Measurements from ENCODE around the gene RPTOR.

RPTOR gene

DNA sequence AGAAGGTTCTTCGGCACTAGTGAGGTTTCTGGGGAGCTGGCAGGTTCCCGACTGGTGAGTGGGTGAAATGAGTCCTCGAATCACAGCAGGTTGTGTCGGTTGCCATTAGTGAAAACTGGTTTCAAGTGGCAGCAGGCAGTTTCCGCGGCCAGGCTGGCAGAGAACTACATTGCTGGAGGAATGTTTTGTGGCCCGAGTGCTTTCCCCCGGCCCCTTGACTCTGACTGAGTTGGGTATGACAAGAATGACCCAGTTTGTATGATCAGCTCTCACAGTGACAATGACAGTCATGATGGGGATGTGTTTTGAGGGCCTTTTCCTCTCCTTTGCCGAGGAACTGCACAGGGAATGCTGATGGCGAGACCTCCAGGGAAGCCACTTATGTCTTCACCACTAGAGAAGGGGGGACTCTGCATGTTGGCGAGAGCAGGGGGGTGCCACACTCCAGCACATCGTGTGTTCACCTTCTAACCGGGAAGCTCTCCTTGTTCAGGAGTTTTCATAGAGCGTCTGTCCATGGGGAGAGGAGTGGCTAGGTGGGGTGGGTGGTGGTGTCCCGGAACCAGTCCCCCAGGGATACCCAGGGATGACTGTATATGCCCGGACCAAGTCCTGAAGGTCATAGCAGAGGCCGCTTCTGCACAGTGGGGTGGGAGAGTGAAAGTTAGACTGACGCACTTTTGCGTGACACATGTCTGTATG, 241.0 kb downstream of the RPTOR start:
- H3K4me1 ChIP-seq (ENCODE audit: control insufficient read depth, insufficient read depth, low read length, poor library complexity, severe bottlenecking) = peaks cover 68% of the 10 kb centered on the region
- H3K36me3 ChIP-seq (ENCODE audit: control insufficient read depth, insufficient read depth, low read length) = no peaks in the 10 kb centered on the region
- H3K9me3 ChIP-seq (ENCODE audit: control insufficient read depth, low read length) = no peaks in the 10 kb centered on the region
- H3K27ac ChIP-seq (ENCODE audit: insufficient read depth, low read length, poor library complexity, severe bottlenecking) = peak overlapping the region; percentile 16
- no peak overlapping the region for H3K4me3 ChIP-seq (ENCODE audit: insufficient read depth, low read depth, low read length, poor library complexity, severe bottlenecking)
- no peak for DNase-seq
- no peaks in the 10 kb centered on the region for H3K27me3 ChIP-seq (replicated peaks; ENCODE audit: control insufficient read depth, insufficient read depth, low read length, poor library complexity, severe bottlenecking)

DNA sequence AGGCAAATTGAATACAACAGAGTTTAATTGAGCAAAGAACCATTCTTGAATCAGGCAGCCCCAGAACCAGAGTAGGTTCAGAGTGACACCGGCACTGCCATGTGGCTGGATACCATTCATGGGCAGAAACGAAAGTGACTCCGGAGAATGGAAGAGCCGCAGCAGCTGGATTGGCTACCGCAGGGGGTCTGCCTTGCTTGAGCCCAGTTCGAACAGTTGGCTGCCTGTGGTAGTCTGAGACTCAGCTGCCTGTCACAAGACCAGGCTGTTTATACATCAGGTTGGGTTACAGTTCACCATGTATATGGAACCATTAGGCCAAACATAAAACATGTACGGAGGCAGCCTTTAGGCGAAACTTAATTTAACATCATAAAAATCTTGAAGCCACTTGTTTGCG, 241.8 kb downstream of the RPTOR start:
- Histone ChIP-seq H3K4me3 (ENCODE audit: insufficient read depth, low read depth, low read length, poor library complexity, severe bottlenecking) (no peak overlapping the region), H3K4me1 (ENCODE audit: control insufficient read depth, insufficient read depth, low read length, poor library complexity, severe bottlenecking) (peaks cover 68% of the 10 kb centered on the region), H3K27ac (ENCODE audit: insufficient read depth, low read length, poor library complexity, severe bottlenecking) (no peak overlapping the region), H3K27me3 (replicated peaks; ENCODE audit: control insufficient read depth, insufficient read depth, low read length, poor library complexity, severe bottlenecking) (no peaks in the 10 kb centered on the region), H3K36me3 (ENCODE audit: control insufficient read depth, insufficient read depth, low read length) (no peaks in the 10 kb centered on the region), H3K9me3 (ENCODE audit: control insufficient read depth, low read length) (no peaks in the 10 kb centered on the region)
- no peak for DNase-seq

DNA sequence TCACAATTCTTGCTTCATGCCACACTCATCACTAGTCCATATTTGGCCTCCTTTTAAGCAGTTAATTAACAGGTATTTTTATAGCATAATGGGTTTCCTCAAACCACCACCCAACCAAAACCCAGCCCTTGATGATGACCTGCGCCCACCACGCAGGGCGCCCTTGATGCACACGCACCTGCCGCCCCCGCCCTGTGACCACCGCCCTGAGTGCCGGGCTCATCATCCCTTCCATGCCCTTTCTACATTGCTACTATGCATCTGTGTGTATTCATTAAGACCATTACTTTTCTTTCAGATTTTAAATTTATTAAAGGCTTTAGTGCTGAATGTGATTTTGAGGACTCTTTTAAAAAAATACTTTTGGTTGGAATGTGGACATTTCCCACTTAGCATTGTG, 242.2 kb downstream of the RPTOR start:
- no peak for DNase-seq
- no peak overlapping the region for H3K27ac ChIP-seq (ENCODE audit: insufficient read depth, low read length, poor library complexity, severe bottlenecking)
- no peak overlapping the region for H3K4me3 ChIP-seq (ENCODE audit: insufficient read depth, low read depth, low read length, poor library complexity, severe bottlenecking)
- no peaks in the 10 kb centered on the region for H3K36me3 ChIP-seq (ENCODE audit: control insufficient read depth, insufficient read depth, low read length)
- H3K9me3 ChIP-seq (ENCODE audit: control insufficient read depth, low read length) = no peaks in the 10 kb centered on the region
- H3K27me3 ChIP-seq (replicated peaks; ENCODE audit: control insufficient read depth, insufficient read depth, low read length, poor library complexity, severe bottlenecking) = no peaks in the 10 kb centered on the region
- H3K4me1 ChIP-seq (ENCODE audit: control insufficient read depth, insufficient read depth, low read length, poor library complexity, severe bottlenecking) = peaks cover 67% of the 10 kb centered on the region

DNA sequence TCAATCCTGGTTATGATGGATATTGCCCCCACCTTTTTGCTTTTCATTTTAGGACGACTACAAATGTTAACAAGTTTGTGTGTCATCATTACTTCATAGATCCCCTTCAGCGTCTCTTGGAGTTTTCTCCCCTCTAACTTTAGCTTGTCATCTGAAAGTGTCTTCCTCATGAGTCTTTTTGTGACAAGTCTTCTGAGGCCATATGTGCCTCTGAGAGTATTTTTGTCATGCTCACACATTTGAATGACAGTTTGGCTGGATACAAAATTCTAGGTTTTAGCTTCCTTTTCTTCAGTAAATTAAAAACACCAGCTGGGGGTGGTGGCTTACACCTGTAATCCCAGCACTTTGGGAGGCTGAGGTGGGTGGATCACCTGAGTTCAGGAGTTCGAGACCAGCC, 243.2 kb downstream of the RPTOR start:
- Histone ChIP-seq H3K27me3 (replicated peaks; ENCODE audit: control insufficient read depth, insufficient read depth, low read length, poor library complexity, severe bottlenecking) (no peaks in the 10 kb centered on the region), H3K4me1 (ENCODE audit: control insufficient read depth, insufficient read depth, low read length, poor library complexity, severe bottlenecking) (peaks cover 70% of the 10 kb centered on the region), H3K36me3 (ENCODE audit: control insufficient read depth, insufficient read depth, low read length) (no peaks in the 10 kb centered on the region), H3K4me3 (ENCODE audit: insufficient read depth, low read depth, low read length, poor library complexity, severe bottlenecking) (no peak overlapping the region), H3K27ac (ENCODE audit: insufficient read depth, low read length, poor library complexity, severe bottlenecking) (no peak overlapping the region), H3K9me3 (ENCODE audit: control insufficient read depth, low read length) (no peaks in the 10 kb centered on the region)
- no peak for DNase-seq

DNA sequence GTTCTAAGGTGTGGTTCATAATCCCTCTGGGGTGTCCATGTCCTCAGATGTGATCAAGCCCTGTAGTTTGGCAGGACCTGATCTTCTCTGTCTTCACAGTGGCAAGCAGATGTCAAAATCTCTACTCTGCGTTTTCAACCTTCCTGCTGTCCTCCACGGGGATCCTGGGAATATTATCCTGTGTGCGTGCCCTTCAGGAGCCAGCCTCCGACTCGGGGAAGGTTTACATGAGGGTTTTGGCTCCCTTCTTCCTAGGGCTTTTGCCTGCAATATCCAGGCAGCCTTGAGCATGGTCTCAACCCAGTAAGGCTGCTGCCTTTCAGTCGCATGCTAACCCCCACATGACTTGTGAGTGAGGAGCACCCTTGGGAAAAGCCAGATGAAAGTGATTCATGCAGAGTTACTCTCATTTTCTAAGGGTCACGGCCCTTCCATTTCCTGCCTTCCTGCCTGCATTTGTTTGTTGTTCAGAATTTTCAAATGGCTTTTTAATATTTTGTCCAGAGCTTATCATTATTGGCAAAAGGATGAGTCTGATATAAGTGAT, 244.8 kb downstream of the RPTOR start:
- Histone ChIP-seq H3K4me1 (ENCODE audit: control insufficient read depth, insufficient read depth, low read length, poor library complexity, severe bottlenecking) (peaks cover 57% of the 10 kb centered on the region), H3K9me3 (ENCODE audit: control insufficient read depth, low read length) (no peaks in the 10 kb centered on the region), H3K4me3 (ENCODE audit: insufficient read depth, low read depth, low read length, poor library complexity, severe bottlenecking) (peak overlapping the region; percentile 5), H3K36me3 (ENCODE audit: control insufficient read depth, insufficient read depth, low read length) (no peaks in the 10 kb centered on the region), H3K27ac (ENCODE audit: insufficient read depth, low read length, poor library complexity, severe bottlenecking) (peak overlapping the region; percentile 50), H3K27me3 (replicated peaks; ENCODE audit: control insufficient read depth, insufficient read depth, low read length, poor library complexity, severe bottlenecking) (no peaks in the 10 kb centered on the region)
- DNase-seq = no peak

DNA sequence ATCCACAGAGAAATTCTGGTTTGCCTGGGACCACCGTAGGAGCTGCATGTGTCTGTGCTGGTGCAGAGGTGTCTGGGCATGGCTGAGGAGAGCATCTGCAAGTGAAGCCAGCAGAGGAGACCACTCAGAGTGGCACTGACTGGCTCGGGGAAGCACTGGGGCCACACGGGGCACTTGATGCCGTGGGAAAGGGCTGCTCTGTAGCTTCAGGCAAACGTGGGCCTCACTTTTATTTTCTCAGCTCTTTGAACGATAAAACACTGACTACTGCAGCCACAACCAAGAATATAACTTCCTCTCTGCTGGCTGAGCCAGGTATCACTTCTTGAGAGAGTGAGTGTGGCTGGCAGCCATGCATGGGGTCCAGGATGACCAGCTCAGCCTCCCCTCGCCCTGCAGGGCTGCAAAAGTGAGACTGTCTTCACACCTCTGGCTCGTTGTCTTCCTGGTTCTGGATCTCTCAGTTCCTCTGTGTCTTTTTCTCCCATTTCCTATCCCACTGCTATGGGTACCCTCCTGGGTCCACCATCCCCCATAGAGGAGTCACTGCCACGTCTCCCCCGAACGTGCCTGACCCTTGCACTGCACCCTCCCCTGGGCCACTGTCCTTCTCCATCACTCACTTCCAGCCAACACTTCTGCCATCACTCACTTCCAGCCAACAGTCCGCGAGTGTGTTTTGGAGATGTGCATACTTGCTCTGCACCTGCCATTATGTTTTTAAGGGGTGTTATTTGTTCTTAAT, 245.6 kb downstream of the RPTOR start:
- Histone ChIP-seq H3K36me3 (ENCODE audit: control insufficient read depth, insufficient read depth, low read length) (no peaks in the 10 kb centered on the region), H3K27me3 (replicated peaks; ENCODE audit: control insufficient read depth, insufficient read depth, low read length, poor library complexity, severe bottlenecking) (no peaks in the 10 kb centered on the region), H3K27ac (ENCODE audit: insufficient read depth, low read length, poor library complexity, severe bottlenecking) (peak overlapping the region; percentile 50), H3K4me1 (ENCODE audit: control insufficient read depth, insufficient read depth, low read length, poor library complexity, severe bottlenecking) (peaks cover 53% of the 10 kb centered on the region), H3K9me3 (ENCODE audit: control insufficient read depth, low read length) (no peaks in the 10 kb centered on the region), H3K4me3 (ENCODE audit: insufficient read depth, low read depth, low read length, poor library complexity, severe bottlenecking) (peak overlapping the region; percentile 5)
- no peak for DNase-seq

DNA sequence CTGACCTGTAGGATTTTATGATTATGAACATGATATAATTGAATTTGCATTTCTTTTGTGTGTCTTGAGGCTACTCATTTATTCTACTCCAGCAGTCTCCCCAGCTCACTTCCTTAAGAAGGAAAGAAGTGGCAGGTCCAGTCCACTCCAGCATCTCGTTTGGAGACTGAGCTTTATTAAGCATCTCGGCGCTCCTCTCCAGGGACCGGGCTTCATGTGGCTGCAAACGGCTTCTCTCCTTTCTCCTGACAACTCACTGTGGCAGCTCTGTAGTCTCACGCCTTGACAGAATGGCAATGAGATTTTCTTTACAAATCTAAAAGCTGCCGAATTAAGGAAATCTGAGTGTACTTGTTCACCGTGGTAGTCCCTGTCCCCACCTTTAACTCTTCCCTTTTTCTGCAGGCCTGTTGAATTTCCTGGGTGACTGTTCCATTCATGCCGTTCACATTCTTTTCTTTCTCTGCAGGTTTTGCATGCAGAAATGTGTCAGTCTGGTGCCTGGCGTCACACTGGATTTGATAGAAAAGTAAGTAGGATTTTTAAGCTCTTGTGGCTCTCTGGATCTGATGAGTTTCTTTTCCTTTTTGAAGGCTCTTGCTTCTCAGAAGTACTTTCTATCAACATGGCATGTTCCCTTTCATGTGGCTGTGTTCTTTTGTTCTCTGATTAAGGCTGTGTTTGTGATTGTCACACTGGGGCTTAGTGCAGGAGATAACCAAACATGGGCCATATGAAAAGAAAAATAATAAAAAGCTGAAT, 246.5 kb downstream of the RPTOR start:
- Histone ChIP-seq H3K36me3 (ENCODE audit: control insufficient read depth, insufficient read depth, low read length) (no peaks in the 10 kb centered on the region), H3K27me3 (replicated peaks; ENCODE audit: control insufficient read depth, insufficient read depth, low read length, poor library complexity, severe bottlenecking) (no peaks in the 10 kb centered on the region), H3K9me3 (ENCODE audit: control insufficient read depth, low read length) (no peaks in the 10 kb centered on the region), H3K4me3 (ENCODE audit: insufficient read depth, low read depth, low read length, poor library complexity, severe bottlenecking) (peak overlapping the region; percentile 5), H3K27ac (ENCODE audit: insufficient read depth, low read length, poor library complexity, severe bottlenecking) (peak overlapping the region; percentile 67), H3K4me1 (ENCODE audit: control insufficient read depth, insufficient read depth, low read length, poor library complexity, severe bottlenecking) (peaks cover 45% of the 10 kb centered on the region)
- DNase-seq = no peak

DNA sequence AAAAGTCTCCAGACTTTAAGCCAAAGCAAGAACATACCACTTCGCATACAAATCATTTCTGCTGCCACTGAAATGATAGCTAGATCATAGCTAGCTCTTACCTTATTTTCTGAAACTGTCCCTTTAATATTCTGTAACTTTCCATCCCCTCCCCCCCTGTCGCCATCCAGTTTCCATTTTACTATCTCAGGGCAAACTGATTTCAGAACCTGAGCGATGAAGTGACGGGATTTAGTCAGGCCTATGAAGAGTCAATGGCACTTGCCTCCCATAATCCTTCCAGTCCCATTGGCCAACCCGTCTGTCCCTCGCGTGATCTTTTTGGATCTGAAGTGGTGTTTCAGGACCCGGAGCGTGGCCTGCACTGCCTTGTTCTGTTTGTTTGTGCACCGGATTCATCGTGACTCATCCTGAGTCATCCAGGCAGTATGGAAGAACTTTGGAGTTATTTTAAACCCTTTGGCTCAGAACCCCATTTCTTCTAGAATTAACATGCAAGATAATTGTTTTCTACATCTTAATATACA, 247.2 kb downstream of the RPTOR start:
- H3K9me3 ChIP-seq (ENCODE audit: control insufficient read depth, low read length) = no peaks in the 10 kb centered on the region
- peak overlapping the region; percentile 5 for H3K4me3 ChIP-seq (ENCODE audit: insufficient read depth, low read depth, low read length, poor library complexity, severe bottlenecking)
- peaks cover 45% of the 10 kb centered on the region for H3K4me1 ChIP-seq (ENCODE audit: control insufficient read depth, insufficient read depth, low read length, poor library complexity, severe bottlenecking)
- H3K27me3 ChIP-seq (replicated peaks; ENCODE audit: control insufficient read depth, insufficient read depth, low read length, poor library complexity, severe bottlenecking) = no peaks in the 10 kb centered on the region
- peak overlapping the region; percentile 67 for H3K27ac ChIP-seq (ENCODE audit: insufficient read depth, low read length, poor library complexity, severe bottlenecking)
- DNase-seq = peak in 1 of 3 donors; percentile 34
- no peaks in the 10 kb centered on the region for H3K36me3 ChIP-seq (ENCODE audit: control insufficient read depth, insufficient read depth, low read length)

DNA sequence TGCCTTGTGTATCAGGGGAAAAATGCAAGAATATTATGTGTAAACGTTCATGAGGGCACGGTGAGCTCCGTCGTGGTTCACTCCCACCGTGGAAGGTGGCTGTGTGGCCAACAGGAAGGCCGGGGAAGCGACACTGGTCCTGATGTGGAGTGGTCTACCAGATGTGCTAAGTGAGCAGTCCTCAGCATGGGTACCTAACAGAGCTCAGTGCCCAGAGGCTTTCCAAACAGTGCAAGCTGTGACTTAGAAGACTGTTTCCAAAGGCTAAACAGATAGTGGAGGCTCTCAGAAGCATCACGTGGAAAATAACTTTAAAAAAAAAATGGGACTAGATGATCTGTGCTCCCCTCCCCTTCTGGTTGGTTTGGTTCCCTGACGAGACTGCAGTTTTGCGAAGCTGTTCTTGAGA, 247.7 kb downstream of the RPTOR start:
- Histone ChIP-seq H3K27ac (ENCODE audit: insufficient read depth, low read length, poor library complexity, severe bottlenecking) (peak overlapping the region; percentile 67), H3K9me3 (ENCODE audit: control insufficient read depth, low read length) (no peaks in the 10 kb centered on the region), H3K4me3 (ENCODE audit: insufficient read depth, low read depth, low read length, poor library complexity, severe bottlenecking) (no peak overlapping the region), H3K36me3 (ENCODE audit: control insufficient read depth, insufficient read depth, low read length) (no peaks in the 10 kb centered on the region), H3K4me1 (ENCODE audit: control insufficient read depth, insufficient read depth, low read length, poor library complexity, severe bottlenecking) (peaks cover 45% of the 10 kb centered on the region), H3K27me3 (replicated peaks; ENCODE audit: control insufficient read depth, insufficient read depth, low read length, poor library complexity, severe bottlenecking) (no peaks in the 10 kb centered on the region)
- no peak for DNase-seq

All from effector memory CD4-positive, alpha-beta T cell (primary cell).